ENCODE data around the gene GRID2IP.

DNA sequence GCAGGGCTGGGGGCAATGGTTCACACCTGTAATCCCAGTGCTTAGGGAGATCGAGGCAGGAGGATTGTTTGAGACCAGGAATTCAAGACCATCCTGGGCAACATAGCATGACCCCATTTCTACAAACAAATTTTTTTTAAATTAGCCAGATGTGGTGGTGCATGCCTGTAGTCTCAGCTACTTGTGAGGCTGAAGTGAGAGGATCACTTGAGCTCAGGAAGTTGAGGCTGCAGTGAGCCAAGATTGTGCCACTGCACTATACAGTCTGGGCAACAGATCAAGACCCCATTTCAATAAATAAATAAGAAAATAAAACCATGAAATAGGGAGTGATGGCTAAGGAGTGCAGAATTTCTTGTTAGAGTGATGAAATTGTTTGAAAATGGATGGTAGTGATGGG is 8.9 kb downstream of the GRID2IP start:
- TF ChIP-seq, protein P1, sequence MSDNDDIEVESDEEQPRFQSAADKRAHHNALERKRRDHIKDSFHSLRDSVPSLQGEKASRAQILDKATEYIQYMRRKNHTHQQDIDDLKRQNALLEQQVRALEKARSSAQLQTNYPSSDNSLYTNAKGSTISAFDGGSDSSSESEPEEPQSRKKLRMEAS (IDR thresholded peaks at IDR 0.05; ENCODE audit: low read depth, low read length) = no peak
- TF ChIP-seq, protein P2, sequence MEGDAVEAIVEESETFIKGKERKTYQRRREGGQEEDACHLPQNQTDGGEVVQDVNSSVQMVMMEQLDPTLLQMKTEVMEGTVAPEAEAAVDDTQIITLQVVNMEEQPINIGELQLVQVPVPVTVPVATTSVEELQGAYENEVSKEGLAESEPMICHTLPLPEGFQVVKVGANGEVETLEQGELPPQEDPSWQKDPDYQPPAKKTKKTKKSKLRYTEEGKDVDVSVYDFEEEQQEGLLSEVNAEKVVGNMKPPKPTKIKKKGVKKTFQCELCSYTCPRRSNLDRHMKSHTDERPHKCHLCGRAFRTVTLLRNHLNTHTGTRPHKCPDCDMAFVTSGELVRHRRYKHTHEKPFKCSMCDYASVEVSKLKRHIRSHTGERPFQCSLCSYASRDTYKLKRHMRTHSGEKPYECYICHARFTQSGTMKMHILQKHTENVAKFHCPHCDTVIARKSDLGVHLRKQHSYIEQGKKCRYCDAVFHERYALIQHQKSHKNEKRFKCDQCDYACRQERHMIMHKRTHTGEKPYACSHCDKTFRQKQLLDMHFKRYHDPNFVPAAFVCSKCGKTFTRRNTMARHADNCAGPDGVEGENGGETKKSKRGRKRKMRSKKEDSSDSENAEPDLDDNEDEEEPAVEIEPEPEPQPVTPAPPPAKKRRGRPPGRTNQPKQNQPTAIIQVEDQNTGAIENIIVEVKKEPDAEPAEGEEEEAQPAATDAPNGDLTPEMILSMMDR (IDR thresholded peaks at IDR 0.05; ENCODE audit: low read depth, low read length) = no peak
- no peak for TF ChIP-seq POLR2A (IDR thresholded peaks at IDR 0.05; ENCODE audit: extremely low read depth, insufficient read length)
